Erythroblast (primary cell): ENCODE results near the gene NHSL2.

Experiments used
- GATA1 ChIP-seq: IDR thresholded peaks from 2 replicates; pipeline ENCODE4 v1.6.1; 2011; ENCODE audit warnings: low read depth, mild to moderate bottlenecking, control low read depth, low read length, moderate library complexity
- POLR2A ChIP-seq: IDR thresholded peaks from 2 replicates; pipeline ENCODE4 v1.6.1; 2011; ENCODE audit warnings: mild to moderate bottlenecking, low read length

DNA sequence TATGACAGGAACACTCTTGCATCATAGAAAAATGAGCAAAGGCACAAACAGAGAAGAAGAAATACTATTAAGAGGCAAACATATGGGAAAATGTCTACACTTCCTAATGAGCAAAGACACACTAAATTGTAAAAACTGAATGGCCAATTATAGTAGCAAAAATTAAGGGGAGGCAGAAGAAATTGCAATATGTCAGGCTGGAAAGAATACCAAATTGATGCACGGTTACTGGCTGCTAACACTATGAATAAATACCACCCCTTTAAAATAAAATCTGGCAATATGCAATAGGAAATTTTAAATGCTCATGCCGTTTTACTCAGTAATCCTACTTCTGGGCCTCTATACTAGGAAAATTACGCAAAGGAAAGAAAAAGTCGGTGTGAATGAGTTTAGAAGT is 254.9 kb downstream of the NHSL2 start:
- no peak for TF ChIP-seq POLR2A
- TF ChIP-seq GATA1, result no peak
